NCI-H345 (cell line): ENCODE results near the gene BRWD1.

ENCODE experiments used
- DNase-seq: peaks from one replicate; lab custom pipeline; 2025; lab: John Stamatoyannopoulos, UW

BRWD1 gene

GRCh38 chr21:39327727-39328126, 14.3 kb upstream of the BRWD1 start:
- DNase-seq = no peak

GRCh38 chr21:39326607-39327307, 13.3 kb upstream of the BRWD1 start:
- DNase-seq = no peak

GRCh38 chr21:39325458-39325857, 12.0 kb upstream of the BRWD1 start:
- no peak for DNase-seq

- no peak for DNase-seq
Observed at GRCh38 chr21:39321424-39321823, 8.0 kb upstream of the BRWD1 start.

- DNase-seq = no peak
Observed at GRCh38 chr21:39319814-39320332, 6.4 kb upstream of the BRWD1 start.

- DNase-seq = no peak
Observed at GRCh38 chr21:39319251-39319756, 5.9 kb upstream of the BRWD1 start.

GRCh38 chr21:39318091-39318959, 4.9 kb upstream of the BRWD1 start:
- no peak for DNase-seq

- DNase-seq = no peak
Observed at GRCh38 chr21:39317134-39318090, 4.0 kb upstream of the BRWD1 start.

- no peak for DNase-seq
Observed at GRCh38 chr21:39316729-39317128, 3.3 kb upstream of the BRWD1 start.

- DNase-seq = no peak
Observed at GRCh38 chr21:39315603-39316445, 2.4 kb upstream of the BRWD1 start.

GRCh38 chr21:39314143-39315027, 953 bp upstream of the BRWD1 start:
- DNase-seq = peak; percentile 54

GRCh38 chr21:39313042-39313570, 326 bp downstream of the BRWD1 start:
- DNase-seq = peak; percentile 63

- DNase-seq = peak; percentile 95
Observed at GRCh38 chr21:39312112-39313041, 1.1 kb downstream of the BRWD1 start.

- DNase-seq = no peak
Observed at GRCh38 chr21:39311164-39311563, 2.3 kb downstream of the BRWD1 start.

- no peak for DNase-seq
Observed at GRCh38 chr21:39307466-39307865, 6.0 kb downstream of the BRWD1 start.

- DNase-seq = no peak
Observed at GRCh38 chr21:39300587-39300986, 12.8 kb downstream of the BRWD1 start.

GRCh38 chr21:39296891-39297290, 16.5 kb downstream of the BRWD1 start:
- DNase-seq = no peak

GRCh38 chr21:39288987-39289386, 24.4 kb downstream of the BRWD1 start:
- no peak for DNase-seq
